Mesendoderm (in vitro differentiated cells): ENCODE data around the gene DPEP1.
"Not testable (repeated sequence)": the region's sequence is repeated elsewhere in the genome, so short reads cannot be mapped to it uniquely, and the experiment has no call there.

Experiments
- DNase-seq: peaks from one replicate; pipeline ENCODE4 v3.0.0; 2013
- H2AK5ac ChIP-seq: 2 replicates; pipeline ENCODE4 v1.6.1; 2013; ENCODE audit warnings: low read length, inconsistent platforms
- H2BK120ac ChIP-seq: 2 replicates; pipeline ENCODE4 v1.6.1; 2013; ENCODE audit warnings: low read depth, mild to moderate bottlenecking, low read length, moderate library complexity, mixed read lengths
- H2BK15ac ChIP-seq: replicated peaks from 2 replicates; pipeline ENCODE4 v1.6.1; 2013; ENCODE audit warnings: low read depth, mild to moderate bottlenecking, moderate library complexity
- H2BK5ac ChIP-seq: 2 replicates; pipeline ENCODE4 v1.6.1; 2013; ENCODE audit warnings: low read length, inconsistent platforms
- H3K18ac ChIP-seq: 2 replicates; pipeline ENCODE4 v1.6.1; 2013; ENCODE audit warnings: mild to moderate bottlenecking, low read length, mixed read lengths
- H3K23ac ChIP-seq: one replicate; pipeline ENCODE4 v1.6.1; 2013; ENCODE audit warnings: low read length
- H3K27ac ChIP-seq: 2 replicates; pipeline ENCODE4 v1.5.1; 2013; ENCODE audit warnings: low read depth, mild to moderate bottlenecking, inconsistent platforms, low read length, moderate library complexity
- H3K27me3 ChIP-seq: 2 replicates; pipeline ENCODE4 v1.6.1; 2013; ENCODE audit warnings: low read length, control low read depth, mild to moderate bottlenecking, inconsistent platforms; ENCODE audit not compliant: insufficient read depth, poor library complexity
- H3K36me3 ChIP-seq: 2 replicates; pipeline ENCODE4 v1.6.1; 2013; ENCODE audit warnings: low read length, inconsistent platforms; ENCODE audit not compliant: control insufficient read depth, insufficient read depth
- H3K4ac ChIP-seq: one replicate; pipeline ENCODE4 v1.6.1; 2013; ENCODE audit warnings: low read depth, mild to moderate bottlenecking, low read length, moderate library complexity
- H3K4me1 ChIP-seq: 2 replicates; pipeline ENCODE4 v1.6.1; 2013; ENCODE audit warnings: low read depth, low read length, inconsistent platforms; ENCODE audit not compliant: control insufficient read depth
- H3K4me2 ChIP-seq: 2 replicates; pipeline ENCODE4 v1.6.1; 2013; ENCODE audit warnings: low read length
- H3K4me3 ChIP-seq: 2 replicates; pipeline ENCODE4 v1.5.1; 2013; ENCODE audit warnings: mild to moderate bottlenecking, low read length
- H3K56ac ChIP-seq: one replicate; pipeline ENCODE4 v1.6.1; 2013; ENCODE audit warnings: low read length
- H3K79me1 ChIP-seq: 2 replicates; pipeline ENCODE4 v1.6.1; 2013; ENCODE audit warnings: low read length, inconsistent platforms
- H3K79me2 ChIP-seq: 2 replicates; pipeline ENCODE4 v1.6.1; 2013; ENCODE audit warnings: mild to moderate bottlenecking, low read length; ENCODE audit not compliant: control insufficient read depth, insufficient read depth
- H3K9ac ChIP-seq: 2 replicates; pipeline ENCODE4 v1.6.1; 2013; ENCODE audit warnings: low read length, inconsistent platforms
- H4K5ac ChIP-seq: one replicate; pipeline ENCODE4 v1.6.1; 2013; ENCODE audit warnings: low read length
- H4K8ac ChIP-seq: one replicate; pipeline ENCODE4 v1.6.1; 2013; ENCODE audit warnings: low read depth, mild to moderate bottlenecking, control low read depth, low read length, moderate library complexity
- WGBS: extraction: QIAGEN DNeasy Blood & Tissue Kit; methylation state at CpG from one replicate; pipeline ENCODE4 v1.1.7; 2013; ENCODE audit warnings: low lambda C conversion rate, missing lambda C conversion rate; ENCODE audit not compliant: insufficient coverage; ENCODE audit errors: extremely low coverage; 5-methylcytosine and 5-hydroxymethylcytosine counted together

The DPEP1 gene

GRCh38 chr16:89569506-89570341 is 43.7 kb upstream of the DPEP1 start:
- WGBS = no CpG with 5 or more reads among the region's 23 CpGs
- Histone ChIP-seq H3K36me3 (no peaks in the 10 kb centered on the region), H3K4ac (no peak overlapping the region), H2BK5ac (no peak overlapping the region), H3K4me2 (no peak overlapping the region), H3K56ac (no peak overlapping the region), H4K8ac (no peak overlapping the region), H3K79me1 (no peaks in the 10 kb centered on the region), H2BK120ac (no peak overlapping the region), H4K5ac (no peak overlapping the region), H3K9ac (no peak overlapping the region), H3K18ac (no peak overlapping the region), H2AK5ac (no peak overlapping the region), H3K79me2 (no peaks in the 10 kb centered on the region), H3K4me3 (no peak overlapping the region), H2BK15ac (no peak overlapping the region), H3K27me3 (no peaks in the 10 kb centered on the region), H3K23ac (no peak overlapping the region), H3K4me1 (no peaks in the 10 kb centered on the region), H3K27ac (no peak overlapping the region)
- DNase-seq = no peak

- H3K79me1 ChIP-seq = no peaks in the 10 kb centered on the region
- no peaks in the 10 kb centered on the region for H3K4me1 ChIP-seq
- no peak overlapping the region for H3K27ac ChIP-seq
- no CpG with 5 or more reads among the region's 30 CpGs for WGBS
- no peaks in the 10 kb centered on the region for H3K36me3 ChIP-seq
- no peak overlapping the region for H2BK15ac ChIP-seq
- H2BK120ac ChIP-seq = no peak overlapping the region
- no peak overlapping the region for H3K4me3 ChIP-seq
- no peak overlapping the region for H2AK5ac ChIP-seq
- no peak overlapping the region for H3K4ac ChIP-seq
- H3K18ac ChIP-seq = no peak overlapping the region
- H3K23ac ChIP-seq = no peak overlapping the region
- H4K8ac ChIP-seq = no peak overlapping the region
- no peak for DNase-seq
- no peak overlapping the region for H3K56ac ChIP-seq
- H2BK5ac ChIP-seq = no peak overlapping the region
- H4K5ac ChIP-seq = no peak overlapping the region
- no peak overlapping the region for H3K9ac ChIP-seq
- H3K27me3 ChIP-seq = no peaks in the 10 kb centered on the region
- no peak overlapping the region for H3K4me2 ChIP-seq
- no peaks in the 10 kb centered on the region for H3K79me2 ChIP-seq
These were observed 43.0 kb upstream of the DPEP1 start for GRCh38 chr16:89570342-89570923.

GRCh38 chr16:89570983-89571598 is 42.4 kb upstream of the DPEP1 start:
- H2AK5ac ChIP-seq, H3K18ac ChIP-seq, H3K27ac ChIP-seq, H2BK120ac ChIP-seq, H3K27me3 ChIP-seq, H3K79me2 ChIP-seq, H3K4me1 ChIP-seq, H3K79me1 ChIP-seq, H3K9ac ChIP-seq, H2BK5ac ChIP-seq, H2BK15ac ChIP-seq, DNase-seq, H3K4ac ChIP-seq, H4K5ac ChIP-seq, H4K8ac ChIP-seq, H3K23ac ChIP-seq, H3K36me3 ChIP-seq, H3K4me3 ChIP-seq, H3K4me2 ChIP-seq, H3K56ac ChIP-seq: not testable (repeated sequence)
- WGBS = no CpG with 5 or more reads among the region's 36 CpGs

- no peak overlapping the region for H3K9ac ChIP-seq
- H2BK5ac ChIP-seq = no peak overlapping the region
- no peak overlapping the region for H3K27ac ChIP-seq
- DNase-seq = no peak
- H3K36me3 ChIP-seq = no peaks in the 10 kb centered on the region
- no peak overlapping the region for H3K18ac ChIP-seq
- no peak overlapping the region for H3K56ac ChIP-seq
- H2AK5ac ChIP-seq = no peak overlapping the region
- H3K4me2 ChIP-seq = no peak overlapping the region
- no CpG with 5 or more reads among the region's 18 CpGs for WGBS
- H3K79me1 ChIP-seq = no peaks in the 10 kb centered on the region
- H3K4ac ChIP-seq = no peak overlapping the region
- H3K27me3 ChIP-seq = peaks cover 9% of the 10 kb centered on the region
- no peak overlapping the region for H2BK15ac ChIP-seq
- no peaks in the 10 kb centered on the region for H3K79me2 ChIP-seq
- no peak overlapping the region for H3K4me3 ChIP-seq
- H4K5ac ChIP-seq = no peak overlapping the region
- no peaks in the 10 kb centered on the region for H3K4me1 ChIP-seq
- no peak overlapping the region for H3K23ac ChIP-seq
- H4K8ac ChIP-seq = no peak overlapping the region
- H2BK120ac ChIP-seq = no peak overlapping the region
These were observed 41.8 kb upstream of the DPEP1 start for GRCh38 chr16:89571636-89572035.

GRCh38 chr16:89572073-89572484 is 41.4 kb upstream of the DPEP1 start:
- Histone ChIP-seq H3K9ac (no peak overlapping the region), H4K8ac (no peak overlapping the region), H3K4me1 (no peaks in the 10 kb centered on the region), H3K36me3 (no peaks in the 10 kb centered on the region), H2BK5ac (no peak overlapping the region), H3K27ac (no peak overlapping the region), H3K4me2 (no peak overlapping the region), H2BK120ac (no peak overlapping the region), H3K4me3 (no peak overlapping the region), H3K23ac (no peak overlapping the region), H3K79me2 (no peaks in the 10 kb centered on the region), H3K79me1 (no peaks in the 10 kb centered on the region), H2BK15ac (no peak overlapping the region), H4K5ac (no peak overlapping the region), H3K4ac (no peak overlapping the region), H3K56ac (no peak overlapping the region), H3K18ac (no peak overlapping the region), H2AK5ac (no peak overlapping the region), H3K27me3 (peaks cover 9% of the 10 kb centered on the region)
- DNase-seq = no peak
- WGBS = no CpG with 5 or more reads among the region's 14 CpGs
